Stimulated activated CD4-positive, alpha-beta T cell treated with anti-CD3 and anti-CD28 coated beads, Interleukin-2, amount 100 ng/mL, for 4 hours (primary cell): ENCODE measurements around the gene DES.
"Not testable (repeated sequence)": the region's sequence is repeated elsewhere in the genome, so short reads cannot be mapped to it uniquely, and the experiment has no call there.

Experiments
- DNase-seq: peaks from one replicate; pipeline ENCODE4 v3.0.0-alpha.2; 2020; ENCODE audit warnings: low read depth

The DES gene

GRCh38 chr2:219418155-219419011 is at the start of gene DES:
TSS of gene DES (plus strand) at chr2:219418377. CDS start at chr2:219418463, 86 bp downstream.
- no peak for DNase-seq

- no peak for DNase-seq
Observed at GRCh38 chr2:219368690-219369191, 49.4 kb upstream of the DES start.

GRCh38 chr2:219369447-219369861 is 48.7 kb upstream of the DES start:
- no peak for DNase-seq

- no peak for DNase-seq
Observed at GRCh38 chr2:219378163-219378851, 39.9 kb upstream of the DES start.

- no peak for DNase-seq
Observed at GRCh38 chr2:219380926-219381325, 37.3 kb upstream of the DES start.

- DNase-seq: no peak
Observed at GRCh38 chr2:219381448-219381847, 36.7 kb upstream of the DES start.

- DNase-seq: no peak
Observed at GRCh38 chr2:219384083-219384713, 34.0 kb upstream of the DES start.

- no peak for DNase-seq
Observed at GRCh38 chr2:219384859-219385258, 33.3 kb upstream of the DES start.

- DNase-seq: no peak
Observed at GRCh38 chr2:219385958-219386520, 32.1 kb upstream of the DES start.

GRCh38 chr2:219386532-219387280 is 31.5 kb upstream of the DES start:
- no peak for DNase-seq

- DNase-seq: peak; percentile 90
Observed at GRCh38 chr2:219387306-219388120, 30.7 kb upstream of the DES start, which contains the start of gene DNPEP. TSS of gene DNPEP (minus strand) at chr2:219387912. CDS start at chr2:219387794, 118 bp downstream.

- DNase-seq: peak; percentile 99
Observed at GRCh38 chr2:219388121-219388906, 29.9 kb upstream of the DES start.

GRCh38 chr2:219388907-219389156 is 29.3 kb upstream of the DES start:
- no peak for DNase-seq

- no peak for DNase-seq
Observed at GRCh38 chr2:219392754-219393153, 25.4 kb upstream of the DES start.

- DNase-seq: not testable (repeated sequence)
Observed at GRCh38 chr2:219395056-219395455, 23.1 kb upstream of the DES start.

- DNase-seq: no peak
Observed at GRCh38 chr2:219395609-219396008, 22.6 kb upstream of the DES start.

GRCh38 chr2:219396863-219397457 is 21.2 kb upstream of the DES start:
- no peak for DNase-seq

- DNase-seq: no peak
Observed at GRCh38 chr2:219398721-219399363, 19.3 kb upstream of the DES start.
